Activated T-helper 2 cell treated with anti-CD3 and anti-CD28 coated beads, Interferon-gamma antibody, Interleukin-2, Interleukin-4, amounts not matched to agents 10 μg/mL and 5 μg/mL and 100 μg/mL, durations not matched to agents 14 hours and 24 hours and 36 hours (primary cell): ENCODE data around the gene KRT74. TPM values are rescaled to one million over a fixed set of nuclear protein-coding genes. Genes with fewer than 3 reads are reported as not detected.

Source experiments
- DNase-seq: peaks from one replicate; pipeline ENCODE4 v3.0.0; 2021; ENCODE audit warnings: low spot score
- H3K27ac Mint-ChIP-seq: one replicate; pipeline ENCODE4 v1.8.0; 2021; ENCODE audit warnings: mixed read lengths
- H3K27me3 Mint-ChIP-seq: one replicate; pipeline ENCODE4 v1.8.0; 2021; ENCODE audit warnings: low read depth, mixed read lengths
- H3K36me3 Mint-ChIP-seq: one replicate; pipeline ENCODE4 v1.8.0; 2021; ENCODE audit warnings: low read depth, mixed read lengths
- H3K4me1 Mint-ChIP-seq: one replicate; pipeline ENCODE4 v1.8.0; 2021; ENCODE audit warnings: low read depth, mixed read lengths
- H3K4me3 Mint-ChIP-seq: one replicate; pipeline ENCODE4 v1.8.0; 2021; ENCODE audit warnings: low read depth, mild to moderate bottlenecking, moderate library complexity, mixed read lengths
- H3K9me3 Mint-ChIP-seq: one replicate; pipeline ENCODE4 v1.8.0; 2021; ENCODE audit warnings: mixed read lengths
- intact Hi-C: fragments of 100-400 bp; cut with micrococcal nuclease; formaldehyde crosslinking; loops from one replicate; pipeline ENCODE4 v1.15.1; 2023
- total RNA-seq: library from RNA; stranded (reverse); gene quantifications from 2 replicates; pipeline ENCODE4 v1.2.3, GENCODE V29; 2022

KRT74 gene
- total RNA-seq, 1 donor from 2014 or later = not detected

DNA sequence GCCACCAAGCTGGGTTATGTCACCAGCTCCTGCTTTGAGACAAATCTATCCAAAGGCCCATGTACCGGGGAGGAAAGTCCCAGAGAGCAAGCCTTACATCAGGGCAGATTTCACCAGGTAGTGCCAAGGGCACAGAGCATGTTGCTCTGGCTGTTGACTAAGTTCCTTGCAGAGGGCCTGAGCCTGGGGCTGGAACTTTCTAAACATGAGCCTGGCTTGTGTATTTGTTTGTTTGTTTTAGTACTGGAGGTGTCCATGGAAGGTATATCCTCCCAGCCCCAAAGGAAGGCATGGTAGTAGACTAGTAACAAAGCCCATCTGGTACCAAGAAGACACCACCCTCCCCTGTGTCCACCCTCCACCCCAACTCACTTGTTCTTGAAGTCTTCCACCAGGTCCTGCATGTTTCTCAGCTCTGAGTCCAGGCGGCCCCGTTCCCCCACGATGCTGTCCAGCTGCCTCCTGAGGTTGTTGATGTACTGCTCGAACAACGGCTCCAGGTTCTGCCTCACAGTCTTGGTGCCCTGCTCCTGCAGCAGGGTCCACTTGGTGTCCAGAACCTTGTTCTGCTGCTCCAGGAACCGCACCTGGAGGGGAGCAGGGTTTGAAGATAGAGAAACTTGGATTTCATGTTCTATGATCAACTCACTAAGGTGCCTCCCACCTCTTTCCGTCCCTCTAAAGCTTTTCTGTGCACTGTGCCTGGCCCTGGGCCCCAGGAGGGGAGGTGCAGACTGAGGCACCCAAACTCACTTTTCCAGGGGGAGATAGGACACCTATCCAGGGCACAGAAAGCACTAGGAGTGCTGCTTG lies 54.9 kb downstream of the KRT74 start:
- no peak for DNase-seq
- intact Hi-C loops = no loop called here
- H3K36me3 Mint-ChIP-seq = no peaks in the 10 kb centered on the region
- no peaks in the 10 kb centered on the region for H3K4me1 Mint-ChIP-seq
- no peak overlapping the region for H3K4me3 Mint-ChIP-seq
- no peak overlapping the region for H3K27ac Mint-ChIP-seq
- no peaks in the 10 kb centered on the region for H3K9me3 Mint-ChIP-seq
- no peaks in the 10 kb centered on the region for H3K27me3 Mint-ChIP-seq

- intact Hi-C loops = no loop called here
- Mint-ChIP-seq H3K4me3 (no peak overlapping the region), H3K27me3 (no peaks in the 10 kb centered on the region), H3K9me3 (no peaks in the 10 kb centered on the region), H3K4me1 (no peaks in the 10 kb centered on the region), H3K36me3 (no peaks in the 10 kb centered on the region), H3K27ac (no peak overlapping the region)
- DNase-seq = no peak
Observed at GRCh38 chr12:52517888-52518287, 55.8 kb downstream of the KRT74 start.

DNA sequence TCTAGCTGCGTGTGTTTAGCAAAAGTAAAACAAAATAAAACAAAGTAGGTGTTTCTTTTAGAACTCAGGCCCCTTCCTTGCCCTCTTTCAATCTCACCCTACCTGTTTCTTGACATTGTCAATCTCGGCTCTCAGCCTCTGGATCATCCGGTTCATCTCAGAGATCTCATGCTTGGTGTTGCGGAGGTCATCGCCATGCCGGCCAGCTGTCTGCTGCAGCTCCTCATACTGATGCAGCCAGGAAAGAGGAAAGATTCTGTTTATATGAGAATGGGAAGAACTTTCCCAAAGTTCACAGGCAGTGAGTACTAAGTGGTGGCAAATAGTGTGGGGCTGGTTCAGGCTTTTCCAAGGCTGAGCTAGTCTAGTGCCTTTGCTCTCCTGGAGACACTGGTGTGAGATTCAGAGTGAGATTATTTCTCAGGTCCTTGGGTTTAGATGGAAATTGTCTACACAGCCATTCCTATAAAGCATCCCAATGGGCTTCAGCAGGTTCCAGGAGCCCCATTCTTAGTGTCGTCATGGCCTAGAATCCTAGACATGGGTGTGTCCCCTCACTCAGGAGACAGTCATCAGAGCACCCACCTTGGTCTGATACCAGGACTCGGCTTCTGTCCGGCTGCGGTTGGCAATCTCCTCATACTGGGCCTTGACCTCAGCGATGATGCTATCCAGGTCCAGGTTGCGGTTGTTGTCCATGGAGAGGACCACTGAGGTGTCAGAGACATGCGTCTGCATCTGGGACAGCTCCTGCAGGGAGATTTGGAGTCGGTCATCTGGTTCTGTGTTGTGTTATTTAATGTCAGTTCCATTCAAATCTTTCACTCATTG lies 56.4 kb downstream of the KRT74 start:
- intact Hi-C loops = no loop called here
- Mint-ChIP-seq H3K36me3 (no peaks in the 10 kb centered on the region), H3K4me3 (no peak overlapping the region), H3K4me1 (no peaks in the 10 kb centered on the region), H3K27me3 (no peaks in the 10 kb centered on the region), H3K9me3 (no peaks in the 10 kb centered on the region), H3K27ac (no peak overlapping the region)
- no peak for DNase-seq

DNA sequence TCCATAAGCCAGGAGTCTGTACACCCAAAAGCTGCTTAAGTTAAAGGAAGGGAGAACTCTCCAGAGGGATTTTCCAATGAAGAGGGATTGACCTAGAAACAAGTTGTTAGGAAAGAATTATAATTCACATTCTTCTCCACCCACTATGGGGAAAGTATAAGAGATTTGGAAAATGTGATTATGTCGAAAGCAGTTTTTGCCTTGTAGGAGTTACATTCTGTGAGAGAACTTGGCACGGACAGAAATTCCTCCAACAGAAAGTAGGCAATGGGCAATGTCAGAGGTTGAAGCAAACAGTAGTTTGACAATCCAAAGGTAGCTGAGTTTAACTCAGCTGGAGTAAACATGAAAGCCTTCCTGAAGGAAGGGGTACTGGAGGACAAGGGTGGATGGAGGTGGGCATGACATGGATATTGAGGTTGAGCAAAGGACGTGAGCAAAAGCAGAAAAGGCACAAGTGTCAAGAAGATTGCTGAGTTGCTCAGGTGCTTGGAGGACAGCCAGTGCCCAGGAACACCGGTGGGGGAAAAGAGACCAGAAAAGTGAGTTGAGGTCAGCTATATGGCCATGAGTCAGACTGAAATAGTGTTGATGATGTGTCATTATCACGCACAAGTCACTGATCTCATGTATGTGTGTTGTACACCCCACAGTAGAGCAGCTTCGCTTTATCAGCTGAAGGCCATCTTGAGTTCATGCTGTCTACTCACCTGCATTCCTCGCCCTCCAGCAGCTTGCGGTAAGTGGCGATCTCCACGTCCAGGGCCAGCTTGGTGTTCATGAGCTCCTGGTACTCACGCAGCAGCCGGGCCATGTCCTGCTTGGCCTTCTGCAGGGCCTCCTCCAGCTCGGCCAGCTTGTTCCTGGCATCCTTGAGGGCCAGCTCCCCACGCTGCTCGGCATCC lies 57.5 kb downstream of the KRT74 start:
- DNase-seq = no peak
- Mint-ChIP-seq H3K27me3 (no peaks in the 10 kb centered on the region), H3K27ac (no peak overlapping the region), H3K9me3 (peaks cover 6% of the 10 kb centered on the region), H3K36me3 (no peaks in the 10 kb centered on the region), H3K4me1 (no peaks in the 10 kb centered on the region), H3K4me3 (no peak overlapping the region)
- intact Hi-C loops = no loop called here

Other genes starting within 250 kb of the KRT74 start
- not detected in 2 replicates for gene KRT85, start 206.4 kb downstream of the KRT74 start, total RNA-seq
- gene KRT84, start 188.2 kb downstream of the KRT74 start, total RNA-seq = not detected in 2 replicates
- gene KRT82, start 167.5 kb downstream of the KRT74 start, total RNA-seq = not detected in 2 replicates
- not detected in 2 replicates for gene KRT75, start 139.5 kb downstream of the KRT74 start, total RNA-seq
- gene KRT6B, start 121.7 kb downstream of the KRT74 start, total RNA-seq = not detected in 2 replicates
- not detected in 2 replicates for gene KRT6C, start 100.0 kb downstream of the KRT74 start, total RNA-seq
- gene KRT6A, start 80.6 kb downstream of the KRT74 start, total RNA-seq = not detected in 2 replicates
- gene KRT5, start 53.4 kb downstream of the KRT74 start, total RNA-seq = not detected in 2 replicates
- gene KRT71, start 20.7 kb downstream of the KRT74 start, total RNA-seq = not detected in 2 replicates
- gene KRT72, start 27.6 kb upstream of the KRT74 start, total RNA-seq = not detected in 2 replicates
- not detected in 2 replicates for gene KRT73, start 44.7 kb upstream of the KRT74 start, total RNA-seq
- gene KRT2, start 78.4 kb upstream of the KRT74 start, total RNA-seq = not detected in 2 replicates
- 3.0 and 3.4 TPM in 2 replicates for gene KRT1, start 106.6 kb upstream of the KRT74 start, total RNA-seq
- gene KRT77, start 129.7 kb upstream of the KRT74 start, total RNA-seq = not detected in 2 replicates
- gene KRT76, start 203.5 kb upstream of the KRT74 start, total RNA-seq = not detected in 2 replicates
- not detected in 2 replicates for gene KRT3, start 222.3 kb upstream of the KRT74 start, total RNA-seq
- gene KRT4, start 240.3 kb upstream of the KRT74 start, total RNA-seq = not detected in 2 replicates